H1 (cell line): ENCODE data around the gene ADRB1. TPM values are rescaled to one million over a fixed set of nuclear protein-coding genes. Genes with fewer than 3 reads are reported as not detected.

Experiments
- CTCF ChIA-PET: fragments of 300-600 bp; sonication (Branson Sonifier 250); formaldehyde crosslinking; loops from one replicate; lab custom pipeline; 2021; ENCODE audit not compliant: partially characterized antibody; lab: Charles Lee
- POLR2A ChIA-PET: fragments of 300-600 bp; sonication (Branson Sonifier 250); formaldehyde crosslinking; loops from one replicate; lab custom pipeline; 2021; ENCODE audit warnings: inconsistent platforms; ENCODE audit not compliant: partially characterized antibody; lab: Charles Lee
- DNase-seq, 2 experiments: peaks; one replicate each; pipeline versions ENCODE4 v3.0.0 to v3.0.0-alpha.2; 2010 to 2022; ENCODE audit warnings: low spot score in 2 of 2, low read depth in 1 of 2, mixed read lengths in 1 of 2
- FAIRE-seq: peaks from 2 replicates; lab custom pipeline; 2011; peaks lifted over from hg19 to GRCh38; lab: Jason Lieb, UNC
- H2AFZ ChIP-seq: 2 replicates; pipeline ENCODE4 v1.8.1; 2012; ENCODE audit warnings: low read length, inconsistent platforms
- H2AK5ac ChIP-seq: 2 replicates; pipeline ENCODE4 v1.6.1; 2013; ENCODE audit warnings: low read depth, low read length
- H2BK120ac ChIP-seq: replicated peaks from 2 replicates; pipeline ENCODE3; 2013; ENCODE audit warnings: low read depth, low read length, inconsistent platforms
- H2BK12ac ChIP-seq: 2 replicates; pipeline ENCODE4 v1.6.1; 2013; ENCODE audit warnings: low read depth, low read length
- H2BK15ac ChIP-seq: 2 replicates; pipeline ENCODE4 v1.6.1; 2013; ENCODE audit warnings: low read length
- H2BK20ac ChIP-seq: 2 replicates; pipeline ENCODE4 v1.6.1; 2013; ENCODE audit warnings: low read length
- H2BK5ac ChIP-seq: 2 replicates; pipeline ENCODE4 v1.6.1; 2013; ENCODE audit warnings: low read depth, low read length
- H3K14ac ChIP-seq: 2 replicates; pipeline ENCODE4 v1.6.1; 2013; ENCODE audit warnings: inconsistent platforms; ENCODE audit not compliant: insufficient read length
- H3K18ac ChIP-seq: 2 replicates; pipeline ENCODE4 v1.6.1; 2013; ENCODE audit warnings: low read length; ENCODE audit errors: extremely low read depth
- H3K23ac ChIP-seq: 2 replicates; pipeline ENCODE4 v1.6.1; 2013; ENCODE audit warnings: inconsistent platforms; ENCODE audit not compliant: insufficient read length
- H3K23me2 ChIP-seq: 2 replicates; pipeline ENCODE4 v1.6.1; 2013; ENCODE audit warnings: low read depth, low read length
- H3K27ac ChIP-seq: 2 replicates; pipeline ENCODE4 v1.6.1; 2011; ENCODE audit warnings: low read depth, low read length, inconsistent platforms
- H3K27me3 ChIP-seq, 4 experiments: replicated peaks in 1 of 4; 1 replicate in 1 of 4; 2 replicates in 3 of 4; pipeline versions ENCODE4 v1.6.1 to v1.8.1; 2011 to 2013; ENCODE audit warnings: low read length in 3 of 4, mild to moderate bottlenecking in 3 of 4, inconsistent platforms in 2 of 4, mixed read lengths in 2 of 4, moderate library complexity in 1 of 4; ENCODE audit not compliant: control insufficient read depth in 3 of 4, insufficient read depth in 3 of 4; ENCODE audit errors: extremely low read depth in 1 of 4
- H3K36me3 ChIP-seq, 4 experiments: 2 replicates each; pipeline versions ENCODE4 v1.6.1 to v1.8.1; 2011 to 2013; ENCODE audit warnings: mild to moderate bottlenecking in 4 of 4, low read length in 3 of 4, moderate library complexity in 2 of 4, control low read depth in 1 of 4, inconsistent platforms in 1 of 4; ENCODE audit not compliant: insufficient read depth in 4 of 4, control insufficient read depth in 2 of 4
- H3K4ac ChIP-seq: replicated peaks from 2 replicates; pipeline ENCODE3; 2013; ENCODE audit warnings: low read length, low read depth, mixed read lengths, inconsistent platforms; ENCODE audit not compliant: insufficient read length
- H3K4me1 ChIP-seq, 4 experiments: replicated peaks in 1 of 4; 1 replicate in 1 of 4; 2 replicates in 3 of 4; pipeline versions ENCODE4 v1.6.1 to v1.8.1; 2011 to 2013; ENCODE audit warnings: low read length in 3 of 4, inconsistent platforms in 2 of 4, mixed read lengths in 1 of 4; ENCODE audit not compliant: insufficient read depth in 4 of 4, control insufficient read depth in 3 of 4
- H3K4me2 ChIP-seq, 2 experiments: 2 replicates each; pipeline versions ENCODE4 v1.6.1 to v1.8.1; 2011 to 2013; ENCODE audit warnings: low read depth in 2 of 2, low read length in 2 of 2, control low read depth in 1 of 2, inconsistent platforms in 1 of 2, mild to moderate bottlenecking in 1 of 2; ENCODE audit not compliant: insufficient read depth in 1 of 2
- H3K4me3 ChIP-seq, 4 experiments: fragments of 200-600, 300-600 bp in 1 of 4; sonication (generic), shearing (Covaris generic), sonication (Bioruptor Twin) in 1 of 4; 2 replicates each; pipeline versions ENCODE4 v1.5.1 to v1.8.1; 2011 to 2016; ENCODE audit warnings: low read length in 4 of 4, low read depth in 3 of 4, control low read depth in 2 of 4, inconsistent platforms in 2 of 4, mild to moderate bottlenecking in 2 of 4, mixed read lengths in 1 of 4, moderate library complexity in 1 of 4; ENCODE audit not compliant: insufficient read depth in 2 of 4; ENCODE audit errors: extremely low read depth in 1 of 4
- H3K56ac ChIP-seq: replicated peaks from 2 replicates; pipeline ENCODE3; 2013; ENCODE audit warnings: low read depth, mild to moderate bottlenecking, mixed read lengths, low read length, inconsistent platforms; ENCODE audit not compliant: insufficient read length
- H3K79me1 ChIP-seq: 2 replicates; pipeline ENCODE4 v1.6.1; 2013; ENCODE audit warnings: low read depth, low read length, control low read depth
- H3K79me2 ChIP-seq, 2 experiments: 2 replicates each; pipeline versions ENCODE4 v1.6.1 to v1.8.1; 2012 to 2013; ENCODE audit warnings: low read length in 2 of 2, mild to moderate bottlenecking in 2 of 2, inconsistent platforms in 1 of 2; ENCODE audit not compliant: insufficient read depth in 2 of 2, control insufficient read depth in 1 of 2
- H3K9ac ChIP-seq, 4 experiments: replicated peaks in 1 of 4; 1 replicate in 1 of 4; 2 replicates in 3 of 4; pipeline versions ENCODE4 v1.6.1 to v1.8.1; 2011 to 2013; ENCODE audit warnings: low read depth in 3 of 4, low read length in 3 of 4, control low read depth in 2 of 4, mild to moderate bottlenecking in 2 of 4, moderate library complexity in 2 of 4, inconsistent platforms in 1 of 4; ENCODE audit errors: extremely low read depth in 1 of 4
- H3K9me3 ChIP-seq, 2 experiments: 2 replicates each; pipeline versions ENCODE4 v1.6.1 to v1.8.1; 2012 to 2013; ENCODE audit warnings: mild to moderate bottlenecking in 2 of 2, moderate library complexity in 2 of 2, control low read depth in 1 of 2, inconsistent platforms in 1 of 2, low read depth in 1 of 2, low read length in 1 of 2, mixed read lengths in 1 of 2; ENCODE audit not compliant: insufficient read depth in 2 of 2
- H4K20me1 ChIP-seq, 2 experiments: replicated peaks in 1 of 2; 2 replicates each; pipeline versions ENCODE3 to v1.8.1; 2011 to 2013; ENCODE audit warnings: inconsistent platforms in 2 of 2, low read length in 2 of 2, mild to moderate bottlenecking in 1 of 2; ENCODE audit not compliant: insufficient read depth in 2 of 2, control insufficient read depth in 1 of 2
- H4K5ac ChIP-seq: 2 replicates; pipeline ENCODE4 v1.6.1; 2013; ENCODE audit warnings: low read length, low read depth, mixed read lengths, inconsistent platforms; ENCODE audit not compliant: insufficient read length
- H4K8ac ChIP-seq: 2 replicates; pipeline ENCODE4 v1.8.0; 2013; ENCODE audit warnings: mild to moderate bottlenecking, moderate library complexity, low read length, inconsistent platforms; ENCODE audit not compliant: insufficient read depth; ENCODE audit errors: extremely low read depth
- H4K91ac ChIP-seq: replicated peaks from 2 replicates; pipeline ENCODE3; 2013; ENCODE audit warnings: low read length, mixed read lengths, inconsistent platforms; ENCODE audit not compliant: insufficient read length
- E2F6 ChIP-seq: IDR thresholded peaks from 2 replicates; pipeline ENCODE4 v1.6.1; 2012; ENCODE audit warnings: inconsistent platforms
- NANOG ChIP-seq: IDR thresholded peaks from 2 replicates; pipeline ENCODE4 v1.6.1; 2011; ENCODE audit warnings: low read length, low read depth, mild to moderate bottlenecking, inconsistent platforms; ENCODE audit not compliant: insufficient read depth, poor library complexity, severe bottlenecking
- SIRT6 ChIP-seq: IDR thresholded peaks from one replicate; pipeline ENCODE4 v1.7.1; 2012; ENCODE audit warnings: low read length, inconsistent platforms
- WGBS, 2 experiments: shearing (Covaris generic) in 1 of 2; methylation state at CpG; one replicate each; pipeline versions ENCODE4 v1.1.6 to v1.1.7; 2013 to 2015; ENCODE audit warnings: low lambda C conversion rate in 2 of 2, mixed read lengths in 2 of 2, inconsistent platforms in 1 of 2, low coverage in 1 of 2, missing lambda C conversion rate in 1 of 2; ENCODE audit not compliant: insufficient replicate concordance in 2 of 2, insufficient coverage in 1 of 2, insufficient read length in 1 of 2; ENCODE audit errors: extremely low coverage in 1 of 2, missing lambda C conversion rate in 1 of 2; 5-methylcytosine and 5-hydroxymethylcytosine counted together
- polyA plus RNA-seq, 7 experiments: library from polyadenylated mRNA; depleted of rRNA in 3 of 7; stranded (reverse) in 5 of 7; unstranded in 2 of 7; fragments of >200 nt in 5 of 7; fragments of 200-250 nt in 2 of 7; gene quantifications; 1 replicate in 5 of 7; 2 replicates in 1 of 7; 4 replicates in 1 of 7; pipeline versions ENCODE4 v1.2.1 to v1.2.3, GENCODE V29; 2011 to 2013; ENCODE audit warnings: missing spikeins in 2 of 7, mixed read lengths in 2 of 7
- total RNA-seq: library from RNA; stranded (reverse); fragmentation: NEBNext Ultra II Directional; extraction: Animal tissue kit (Norgen Biotek cat#: 25700); gene quantifications from 2 replicates; pipeline ENCODE4 v1.2.1, GENCODE V29; 2021

The ADRB1 gene
- total and polyA plus RNA-seq, 2 of the 8 experiments (the other 6 are each of a cell fraction or from before 2014, with no cell fraction given), result 0.14 to 0.48 TPM

GRCh38 chr10:114071178-114071577 lies 27.5 kb downstream of the ADRB1 start:
- DNase-seq (no peak), FAIRE-seq (no peak)
- Histone ChIP-seq H2BK120ac (no peak overlapping the region), H3K79me1 (no peaks in the 10 kb centered on the region), H2BK15ac (no peak overlapping the region), H3K9ac (no peak overlapping the region), H3K23me2 (no peaks in the 10 kb centered on the region), H2AK5ac (no peak overlapping the region), H4K91ac (no peak overlapping the region), H3K9me3 (no peaks in the 10 kb centered on the region), H3K23ac (no peak overlapping the region), H3K4me1 (no peaks in the 10 kb centered on the region), H3K27me3 (no peaks in the 10 kb centered on the region), H2AFZ (no peak overlapping the region), H3K14ac (no peak overlapping the region), H3K4ac (no peak overlapping the region), H3K27ac (no peak overlapping the region), H4K8ac (no peak overlapping the region), H2BK5ac (no peak overlapping the region), H3K4me3 (no peak overlapping the region), H2BK12ac (no peak overlapping the region), H4K20me1 (no peaks in the 10 kb centered on the region), H2BK20ac (no peak overlapping the region), H4K5ac (no peak overlapping the region), H3K18ac (no peak overlapping the region), H3K56ac (no peak overlapping the region), H3K36me3 (no peaks in the 10 kb centered on the region; a peak in 1 of 8 replicates), H3K79me2 (no peaks in the 10 kb centered on the region), H3K4me2 (no peak overlapping the region)
- POLR2A ChIA-PET, result no interaction called here
- TF ChIP-seq NANOG, result no peak
- no peak for TF ChIP-seq E2F6
- TF ChIP-seq SIRT6, result no peak
- 95% methylated on average over 4 of the region's 4 CpGs; no CpG with 5 or more reads in 1 of the 2 experiments for WGBS, 2 experiments
- CTCF ChIA-PET, result interaction anchor here (0.9 to 1.7 kb wide), 5 partner anchors 10 to 87 kb away, joined by 3 to 5 read pairs (median 3); no protein-coding TSS in a partner anchor
